ENCODE measurements around the gene RPL10A.
"Not testable (repeated sequence)": the region's sequence is repeated elsewhere in the genome, so short reads cannot be mapped to it uniquely, and the experiment has no call there.

Gene RPL10A

DNA sequence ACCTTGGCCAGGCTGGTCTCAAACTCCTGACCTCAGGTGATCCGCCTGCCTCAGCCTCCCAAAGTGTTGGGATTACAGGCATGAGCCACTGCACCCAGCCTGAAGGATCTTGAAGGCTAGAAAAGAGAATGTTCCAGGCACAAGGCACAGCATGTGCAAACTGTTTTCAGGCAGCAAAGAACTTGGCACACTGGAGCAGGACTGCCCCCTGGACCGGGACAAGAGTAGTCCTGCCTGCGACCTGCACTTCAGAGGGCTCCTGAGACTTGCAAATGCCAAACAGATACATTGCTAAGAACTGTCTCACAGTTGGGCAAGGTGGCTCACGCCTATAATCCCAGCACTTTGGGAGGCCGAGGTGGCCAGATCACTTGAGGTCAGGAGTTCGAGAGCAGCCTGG lies 47.7 kb downstream of the RPL10A start:
- not testable (repeated sequence) for DNase-seq

GRCh38 chr6:35516712-35517111 lies 48.5 kb downstream of the RPL10A start:
- no peak for DNase-seq

GRCh38 chr6:35517978-35518377 lies 49.8 kb downstream of the RPL10A start:
- not testable (repeated sequence) for DNase-seq

DNA sequence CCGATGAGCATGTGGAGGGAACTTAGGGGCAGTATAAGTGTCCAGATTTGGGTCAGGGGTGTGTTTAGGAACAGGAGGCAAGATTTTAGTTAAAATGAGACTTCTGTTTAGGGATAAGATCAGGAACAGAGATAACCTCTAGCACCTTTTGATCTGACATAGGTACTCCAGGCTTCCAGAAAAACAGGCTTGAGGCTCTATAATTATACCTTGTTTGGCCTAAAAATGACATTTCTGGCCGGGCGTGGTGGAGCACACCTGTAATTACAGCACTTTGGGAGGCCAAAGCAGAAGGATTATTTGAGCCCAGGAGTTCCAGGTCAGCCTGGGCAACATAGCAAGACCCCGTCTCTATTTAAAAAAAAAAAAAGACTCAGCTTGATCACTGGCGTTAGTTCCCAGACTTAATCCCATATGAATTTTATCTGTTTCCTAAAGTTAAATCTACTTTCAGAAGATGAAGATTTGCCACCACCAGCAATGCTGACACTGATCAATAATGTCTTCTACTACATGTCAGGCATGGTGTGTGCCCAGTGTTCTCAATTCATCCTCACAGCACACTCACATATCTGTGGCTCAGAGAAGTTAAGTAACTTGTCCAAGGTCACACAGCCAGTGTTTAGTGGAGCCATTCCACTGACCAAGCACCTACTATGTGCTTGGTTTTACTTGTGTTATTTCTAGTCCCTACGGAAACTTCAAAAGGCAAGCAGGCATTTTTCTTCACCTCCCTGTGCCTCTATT lies 50.5 kb downstream of the RPL10A start:
- no peak for DNase-seq

GRCh38 chr6:35519313-35520015 lies 51.3 kb downstream of the RPL10A start:
- no peak for DNase-seq

Measured in CD4-positive, alpha-beta T cell treated with Interleukin-12 subunit alpha and Interleukin-12 subunit beta, for 1 hour (primary cell).